Measurements from ENCODE around the gene SLC6A2. TPM values are rescaled to one million over a fixed set of nuclear protein-coding genes. Genes with fewer than 3 reads are reported as not detected.

The SLC6A2 gene
- total RNA-seq, 1 donor from 2014 or later = 0.26 TPM

DNA sequence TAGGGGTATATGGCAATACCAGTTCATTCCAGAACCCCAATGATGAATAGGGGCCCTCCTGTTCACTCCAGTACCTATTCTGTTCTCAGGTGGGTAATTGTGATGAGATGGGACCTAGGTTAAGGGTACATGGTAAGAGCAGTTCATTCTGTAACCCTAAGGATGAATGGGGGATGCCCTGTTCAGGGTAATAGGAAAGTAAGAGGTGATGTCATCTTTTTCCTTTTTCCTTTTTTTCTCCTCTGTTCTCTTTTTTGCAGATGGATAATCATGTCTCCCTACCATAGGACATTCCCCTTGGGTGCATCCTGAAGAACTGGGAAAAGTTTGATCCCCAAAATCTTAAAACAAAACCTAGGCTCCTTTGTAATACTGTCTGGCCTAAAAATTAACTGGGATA lies 25.0 kb upstream of the SLC6A2 start:
- DNase-seq (ENCODE audit: low read depth) = no peak
- Histone ChIP-seq H3K36me3 (ENCODE audit: control insufficient read depth, insufficient read depth, low read length) (no peaks in the 10 kb centered on the region), H3K4me3 (ENCODE audit: low read depth, low read length) (no peak overlapping the region), H3K27me3 (ENCODE audit: control insufficient read depth, insufficient read depth, low read length) (no peaks in the 10 kb centered on the region)
- FAIRE-seq = no peak
- TF ChIP-seq, protein P1, sequence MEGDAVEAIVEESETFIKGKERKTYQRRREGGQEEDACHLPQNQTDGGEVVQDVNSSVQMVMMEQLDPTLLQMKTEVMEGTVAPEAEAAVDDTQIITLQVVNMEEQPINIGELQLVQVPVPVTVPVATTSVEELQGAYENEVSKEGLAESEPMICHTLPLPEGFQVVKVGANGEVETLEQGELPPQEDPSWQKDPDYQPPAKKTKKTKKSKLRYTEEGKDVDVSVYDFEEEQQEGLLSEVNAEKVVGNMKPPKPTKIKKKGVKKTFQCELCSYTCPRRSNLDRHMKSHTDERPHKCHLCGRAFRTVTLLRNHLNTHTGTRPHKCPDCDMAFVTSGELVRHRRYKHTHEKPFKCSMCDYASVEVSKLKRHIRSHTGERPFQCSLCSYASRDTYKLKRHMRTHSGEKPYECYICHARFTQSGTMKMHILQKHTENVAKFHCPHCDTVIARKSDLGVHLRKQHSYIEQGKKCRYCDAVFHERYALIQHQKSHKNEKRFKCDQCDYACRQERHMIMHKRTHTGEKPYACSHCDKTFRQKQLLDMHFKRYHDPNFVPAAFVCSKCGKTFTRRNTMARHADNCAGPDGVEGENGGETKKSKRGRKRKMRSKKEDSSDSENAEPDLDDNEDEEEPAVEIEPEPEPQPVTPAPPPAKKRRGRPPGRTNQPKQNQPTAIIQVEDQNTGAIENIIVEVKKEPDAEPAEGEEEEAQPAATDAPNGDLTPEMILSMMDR (IDR thresholded peaks at IDR 0.05; ENCODE audit: insufficient read depth, low read length, severe bottlenecking) = no peak

DNA sequence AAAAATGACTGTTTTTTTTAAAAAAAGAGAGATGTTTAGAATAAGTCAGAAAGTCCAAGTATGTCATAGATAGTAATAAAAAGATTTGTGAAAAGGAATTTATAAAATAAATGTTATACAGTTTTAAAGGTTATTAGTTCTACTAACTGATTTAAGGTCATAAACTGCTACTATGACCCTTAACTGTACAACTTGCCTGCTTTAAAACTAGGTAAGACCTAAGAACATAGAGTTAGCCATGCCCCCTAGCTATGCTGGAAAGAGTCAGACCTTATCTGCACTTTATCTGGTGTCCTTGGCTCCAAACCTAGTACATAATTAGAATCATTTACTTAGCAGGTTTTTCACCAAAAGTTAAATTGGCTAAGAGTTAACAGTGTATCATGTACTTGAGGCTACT lies 23.5 kb upstream of the SLC6A2 start:
- Histone ChIP-seq H3K27me3 (ENCODE audit: control insufficient read depth, insufficient read depth, low read length) (no peaks in the 10 kb centered on the region), H3K4me3 (ENCODE audit: low read depth, low read length) (no peak overlapping the region), H3K36me3 (ENCODE audit: control insufficient read depth, insufficient read depth, low read length) (no peaks in the 10 kb centered on the region)
- no peak for DNase-seq (ENCODE audit: low read depth)
- TF ChIP-seq, protein P1 (IDR thresholded peaks at IDR 0.05; ENCODE audit: insufficient read depth, low read length, severe bottlenecking) = no peak
- no peak for FAIRE-seq

DNA sequence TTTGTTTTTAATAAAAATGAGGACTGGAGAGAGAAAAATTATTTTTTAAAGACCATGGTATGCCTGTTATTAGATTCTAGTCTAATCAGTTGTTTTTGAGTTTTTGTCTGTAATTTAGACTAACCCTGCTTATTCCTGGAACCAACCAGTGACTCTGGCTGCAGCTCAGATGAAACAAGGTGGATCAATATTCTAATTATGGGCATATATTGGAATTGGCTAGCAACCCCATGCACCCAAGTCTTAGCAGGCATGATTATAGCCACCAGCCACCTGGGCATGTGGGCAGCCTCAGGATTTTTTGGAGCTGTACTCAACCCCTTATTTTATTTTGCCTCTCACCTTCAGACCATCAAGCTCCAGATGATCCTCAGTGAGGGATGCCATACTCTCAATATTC lies 21.6 kb upstream of the SLC6A2 start:
- TF ChIP-seq, protein P1 (IDR thresholded peaks at IDR 0.05; ENCODE audit: insufficient read depth, low read length, severe bottlenecking) = no peak
- Histone ChIP-seq H3K4me3 (ENCODE audit: low read depth, low read length) (no peak overlapping the region), H3K36me3 (ENCODE audit: control insufficient read depth, insufficient read depth, low read length) (no peaks in the 10 kb centered on the region), H3K27me3 (ENCODE audit: control insufficient read depth, insufficient read depth, low read length) (no peaks in the 10 kb centered on the region)
- DNase-seq (ENCODE audit: low read depth) (no peak), FAIRE-seq (no peak)

DNA sequence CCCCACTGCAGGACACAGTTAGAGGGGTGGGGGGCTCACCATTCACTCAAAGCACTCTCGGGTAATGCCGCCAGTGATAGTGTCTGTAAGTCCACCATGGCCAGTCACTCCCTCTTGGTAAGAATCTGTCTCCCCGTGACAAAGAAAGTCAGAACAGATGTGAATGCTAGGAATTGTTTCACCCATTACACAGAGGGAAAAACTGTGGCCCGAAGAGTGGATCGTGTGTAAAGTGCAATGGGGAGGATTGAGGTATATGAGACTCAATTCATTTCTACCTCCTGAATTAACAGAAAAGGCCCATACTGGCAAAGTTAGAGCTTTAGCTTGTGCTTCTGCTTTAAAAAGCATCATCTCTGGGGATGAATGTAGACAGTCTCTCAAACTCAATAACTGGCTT lies 17.5 kb upstream of the SLC6A2 start:
- FAIRE-seq (no peak), DNase-seq (ENCODE audit: low read depth) (no peak)
- Histone ChIP-seq H3K27me3 (ENCODE audit: control insufficient read depth, insufficient read depth, low read length) (no peaks in the 10 kb centered on the region), H3K36me3 (ENCODE audit: control insufficient read depth, insufficient read depth, low read length) (no peaks in the 10 kb centered on the region), H3K4me3 (ENCODE audit: low read depth, low read length) (no peak overlapping the region)
- TF ChIP-seq, protein P1 (IDR thresholded peaks at IDR 0.05; ENCODE audit: insufficient read depth, low read length, severe bottlenecking) = no peak

DNA sequence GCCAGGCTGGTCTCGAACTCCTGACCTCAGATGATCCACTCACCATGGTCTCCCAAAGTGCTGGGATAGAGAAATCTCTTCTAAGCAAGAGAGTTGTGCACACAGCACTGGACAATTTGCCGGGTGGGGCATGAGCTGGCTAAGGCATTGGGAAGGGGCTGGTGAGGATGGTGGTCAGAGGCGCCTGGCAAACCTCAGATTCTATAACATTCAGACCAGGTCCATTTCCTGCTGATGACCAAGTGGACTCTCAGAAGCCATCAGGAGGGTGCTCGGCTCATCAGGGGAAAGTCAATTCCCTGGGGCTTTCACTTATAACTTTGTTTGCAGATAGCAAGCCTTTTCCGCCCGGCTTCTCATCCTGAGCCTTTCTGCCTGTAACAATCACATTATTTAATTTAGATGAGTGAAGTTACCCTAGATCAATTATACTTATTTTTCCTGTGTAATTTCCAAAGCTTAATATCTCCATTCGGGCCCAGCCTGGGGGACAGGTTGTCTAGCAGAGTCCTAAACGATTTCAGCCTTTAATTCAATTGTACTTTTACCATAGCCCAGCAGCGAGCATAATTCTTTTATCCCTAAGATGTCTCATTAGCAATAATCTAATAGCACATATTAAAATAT lies 15.0 kb upstream of the SLC6A2 start:
- DNase-seq (ENCODE audit: low read depth) = no peak
- TF ChIP-seq, protein P1 (IDR thresholded peaks at IDR 0.05; ENCODE audit: insufficient read depth, low read length, severe bottlenecking) = no peak
- H3K4me3 ChIP-seq (ENCODE audit: low read depth, low read length) = no peak overlapping the region
- H3K36me3 ChIP-seq (ENCODE audit: control insufficient read depth, insufficient read depth, low read length) = no peaks in the 10 kb centered on the region
- no peak for FAIRE-seq
- no peaks in the 10 kb centered on the region for H3K27me3 ChIP-seq (ENCODE audit: control insufficient read depth, insufficient read depth, low read length)

DNA sequence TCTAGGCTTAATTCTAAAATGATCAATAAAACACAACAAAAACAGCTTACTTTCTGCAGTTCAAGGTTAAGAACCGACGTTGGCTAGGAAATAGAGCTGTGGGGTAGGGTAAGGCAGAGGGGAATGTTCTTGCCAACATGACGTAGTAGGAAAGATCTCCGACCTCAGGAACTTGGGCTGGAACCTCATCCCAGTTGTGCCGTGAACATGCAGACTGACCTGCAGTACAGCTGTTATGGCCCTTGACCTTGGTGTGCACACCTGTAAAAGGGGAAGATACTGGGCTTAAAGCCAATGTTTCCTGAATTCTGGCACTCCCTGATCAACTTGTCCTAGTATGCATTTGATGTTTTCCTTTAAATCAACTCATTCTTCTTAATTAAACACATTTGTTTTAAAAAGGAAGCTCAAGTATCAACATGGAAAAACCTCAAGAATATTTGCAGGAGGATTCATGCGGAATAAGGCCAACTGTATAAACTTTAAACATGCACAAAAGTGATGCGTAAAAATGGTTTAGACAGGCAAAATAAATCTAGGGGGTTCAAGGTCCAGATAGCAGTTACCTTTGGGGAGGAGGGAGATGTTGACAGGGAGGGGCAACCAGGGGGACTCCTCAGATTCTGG lies 14.2 kb upstream of the SLC6A2 start:
- no peak for DNase-seq (ENCODE audit: low read depth)
- H3K36me3 ChIP-seq (ENCODE audit: control insufficient read depth, insufficient read depth, low read length) = no peaks in the 10 kb centered on the region
- no peaks in the 10 kb centered on the region for H3K27me3 ChIP-seq (ENCODE audit: control insufficient read depth, insufficient read depth, low read length)
- peak; percentile 75 for FAIRE-seq
- TF ChIP-seq, protein P1 (IDR thresholded peaks at IDR 0.05; ENCODE audit: insufficient read depth, low read length, severe bottlenecking) = no peak
- no peak overlapping the region for H3K4me3 ChIP-seq (ENCODE audit: low read depth, low read length)
